Heart right ventricle (tissue), 16 donors: ENCODE measurements around the gene CDC27. TPM values are rescaled to one million over a fixed set of nuclear protein-coding genes. Genes with fewer than 3 reads are reported as not detected.

Experiments
- ATAC-seq, 8 donors: fragments of 200-7000 bp; cut with Tn5 transposase; one replicate each; pipeline ENCODE4 v1.9.1; 2020; ENCODE audit warnings: mild to moderate bottlenecking in 8 of 8, moderate library complexity in 8 of 8, moderate number of reproducible peaks in 1 of 8
- DNase-seq, 2 donors: peaks; one replicate each; pipeline ENCODE4 v3.0.0-alpha.2; 2020
- H3K27ac ChIP-seq, 10 donors: fragments of 200-600 bp; sonication (generic) in 2 of 10; one replicate each; pipeline versions ENCODE4 v1.5.0 to v1.8.0; 2020 to 2022; ENCODE audit warnings: mild to moderate bottlenecking in 3 of 10
- H3K27me3 ChIP-seq, 7 donors: fragments of 200-600 bp; one replicate each; pipeline ENCODE4 v1.8.0; 2021 to 2022; ENCODE audit warnings: mild to moderate bottlenecking in 2 of 7
- H3K36me3 ChIP-seq, 9 donors: fragments of 200-600 bp; sonication (generic) in 1 of 9; one replicate each; pipeline versions ENCODE4 v1.5.0 to v1.8.0; 2020 to 2022; ENCODE audit warnings: mild to moderate bottlenecking in 2 of 9
- H3K4me1 ChIP-seq, 9 donors: fragments of 200-600 bp; sonication (generic) in 1 of 9; one replicate each; pipeline versions ENCODE4 v1.5.0 to v1.8.0; 2020 to 2022; ENCODE audit warnings: mild to moderate bottlenecking in 4 of 9
- H3K4me3 ChIP-seq, 10 donors: fragments of 200-600 bp; sonication (generic) in 2 of 10; one replicate each; pipeline versions ENCODE4 v1.5.0 to v1.8.0; 2020 to 2022; ENCODE audit warnings: mild to moderate bottlenecking in 7 of 10, moderate library complexity in 2 of 10
- H3K9me3 ChIP-seq, 11 donors: fragments of 200-600 bp in 10 of 11; sonication (generic) in 2 of 11; one replicate each; pipeline versions ENCODE4 v1.5.0 to v1.8.0; 2013 to 2022; ENCODE audit warnings: mild to moderate bottlenecking in 2 of 11, control low read depth in 1 of 11, moderate library complexity in 1 of 11
- CTCF ChIP-seq, 9 donors: fragments of 200-600 bp; sonication (generic) in 2 of 9; IDR thresholded peaks; one replicate each; pipeline versions ENCODE4 v1.5.0 to v1.8.0; 2021 to 2022; ENCODE audit warnings: antibody characterized with exemption in 9 of 9, mild to moderate bottlenecking in 5 of 9, moderate library complexity in 1 of 9
- WGBS, 2 donors: extraction: QIAGEN DNeasy Blood & Tissue Kit; methylation state at CpG; one replicate each; pipeline ENCODE4 v1.1.7; 2013; ENCODE audit warnings: inconsistent platforms in 1 of 2; 5-methylcytosine and 5-hydroxymethylcytosine counted together
- intact Hi-C, 10 donors: fragments of 100-400 bp; cut with DNase I; formaldehyde crosslinking; loops; one replicate each; pipeline versions ENCODE4 v1.11.1 to v1.14.2; 2022
- polyA plus RNA-seq, 2 donors: library from polyadenylated mRNA; stranded (reverse); fragments of 200-250 nt; gene quantifications; one replicate each; pipeline ENCODE4 v1.2.3, GENCODE V29; 2013
- total RNA-seq, 10 donors: library from RNA; stranded (reverse); fragmentation: NEBNext Ultra II Directional in 3 of 10; extraction: Animal tissue kit (Norgen Biotek cat#: 25700) in 3 of 10; gene quantifications; one replicate each; pipeline versions ENCODE4 v1.2.1 to v1.2.4, GENCODE V29; 2021 to 2023
- donor health status: Arrhythmogenic right ventricular cardiomyopathy.
- donor health status: ischemic (EF 13 %, LVEDD 7.1; RV severe dilation, severe dysfunction).
- donor health status: healthy with polysubstance abuse.
- donor health status: DM: no; HTN: yes; CAD: no.
- donor health status: DM: no; HTN: no; CAD: no.
- donor health status: ischemic (EF 25% LVEDD 6.9; RV normal size, moderate dysfunction).
- donor health status: ischemic (EF 25% LVEDD 5.7; RV mildly dilated, moderate dysfunction).
- donor health status: healthy.
- donor health status: DM: yes; HTN: yes; CAD: no.
- donor health status: Ischemic cardiomyopathy.
- donor health status: ischemic (EF 35%, LVEDD 5.7; RV mildly dilated, moderate dysfunction).
- donor health status: nonischemic (EF 11% LVEDD 7.7; RV severe dilation, severe dysfunction).
- donor health status: DM: yes; HTN: yes; CAD: no.
- donor health status: PGD.
- donor health status: ischemic (EF 29% LVEDD 5.4; RV normal size, mild dysfunction).
- donor health status: nonischemic (EF 23%, LVEDD 6.1; RV moderate dilation, normal function).

CDC27 gene
- total and polyA plus RNA-seq, 12 donors, result 14.0 to 103 (median 79.7) TPM

GRCh38 chr17:47235923-47236322 lies 46.8 kb upstream of the CDC27 start:
- no peaks in the 10 kb centered on the region for H3K36me3 ChIP-seq
- H3K27ac ChIP-seq, result no peak overlapping the region
- ATAC-seq, result no peak
- no peak overlapping the region for H3K4me3 ChIP-seq
- peaks cover 0 to 22% (median 19%) of the 10 kb centered on the region in 9 donors for H3K4me1 ChIP-seq
- no peaks in the 10 kb centered on the region for H3K27me3 ChIP-seq
- intact Hi-C loops, result loop anchor here in 4 of 10 donors (2.0 to 10.0 kb wide), 4 partner anchors 41 to 379 kb away; no protein-coding TSS in a partner anchor
- 93% methylated on average over 2 of the region's 2 CpGs for WGBS, 2 donors
- TF ChIP-seq CTCF (IDR thresholded peaks at IDR 0.05), result no peak
- DNase-seq, result no peak
- peaks cover 0 to 4% (median 0%) of the 10 kb centered on the region in 11 donors for H3K9me3 ChIP-seq

DNA sequence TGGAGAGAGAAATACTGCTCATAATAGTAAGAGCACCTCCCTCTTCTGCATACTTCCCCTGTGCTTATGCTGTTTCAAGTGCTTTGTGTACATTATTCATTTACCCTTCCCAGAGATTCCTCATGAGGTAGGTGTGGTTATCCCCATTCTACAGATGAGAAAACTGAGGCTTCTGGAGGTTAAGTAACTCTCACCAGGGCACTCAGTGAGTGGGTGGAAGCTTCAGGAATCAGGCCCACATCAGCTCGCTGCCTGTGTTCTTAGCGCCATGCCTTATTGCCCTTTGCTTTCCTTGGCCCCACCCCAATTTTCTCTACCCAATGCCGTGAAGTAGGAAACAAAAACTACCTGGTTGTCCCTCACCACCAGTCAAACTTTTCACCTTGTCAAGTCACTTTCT lies 46.4 kb upstream of the CDC27 start:
- intact Hi-C loops, result loop anchor here in 3 of 10 donors (5.0 to 10.0 kb wide), 3 partner anchors 42 to 379 kb away; no protein-coding TSS in a partner anchor
- no peak for DNase-seq
- no peak for ATAC-seq

DNA sequence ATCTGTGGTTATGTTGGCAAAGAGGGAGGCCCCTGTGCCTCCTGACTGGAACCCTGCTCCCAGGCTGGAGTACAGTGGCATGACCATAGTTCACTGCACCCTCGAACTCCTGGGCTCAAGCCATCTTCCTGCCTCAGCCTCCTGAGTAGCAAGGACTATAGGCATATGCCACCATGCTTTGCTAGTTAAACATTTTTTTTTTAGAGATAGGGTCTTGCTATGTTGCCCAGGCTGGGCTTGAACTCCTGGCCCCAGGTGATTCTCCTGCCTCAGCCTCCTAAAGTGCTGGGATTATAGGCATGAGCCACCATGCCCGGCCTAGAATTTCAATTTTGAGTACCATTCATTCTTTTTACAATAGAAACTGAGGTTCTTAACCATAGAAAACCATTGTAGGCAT lies 43.4 kb upstream of the CDC27 start:
- H3K4me3 ChIP-seq, result no peak overlapping the region
- WGBS, 2 donors, result 95 to 98% methylated on average over 2 of the region's 2 CpGs
- no peak for TF ChIP-seq CTCF (IDR thresholded peaks at IDR 0.05)
- H3K27ac ChIP-seq, result no peak overlapping the region
- H3K36me3 ChIP-seq, result no peaks in the 10 kb centered on the region
- H3K9me3 ChIP-seq, result peaks cover 0 to 4% (median 0%) of the 10 kb centered on the region in 11 donors
- ATAC-seq (no peak), DNase-seq (no peak)
- H3K27me3 ChIP-seq, result no peaks in the 10 kb centered on the region
- peaks cover 0 to 15% (median 10%) of the 10 kb centered on the region in 9 donors for H3K4me1 ChIP-seq
- intact Hi-C loops, result loop anchor here in 2 of 10 donors (2.0 to 10.0 kb wide), 2 partner anchors 82 to 382 kb away; no protein-coding TSS in a partner anchor

More for the DNA sequence above, 46.4 kb upstream of the CDC27 start:
- no peak overlapping the region for H3K4me3 ChIP-seq
- no peaks in the 10 kb centered on the region for H3K36me3 ChIP-seq
- H3K4me1 ChIP-seq, result peaks cover 0 to 20% (median 14%) of the 10 kb centered on the region in 9 donors
- WGBS, 2 donors, result 95 to 96% methylated on average over 3 of the region's 3 CpGs
- H3K27ac ChIP-seq, result no peak overlapping the region
- H3K27me3 ChIP-seq, result no peaks in the 10 kb centered on the region
- TF ChIP-seq CTCF (IDR thresholded peaks at IDR 0.05), result no peak
- H3K9me3 ChIP-seq, result peaks cover 0 to 4% (median 0%) of the 10 kb centered on the region in 11 donors

DNA sequence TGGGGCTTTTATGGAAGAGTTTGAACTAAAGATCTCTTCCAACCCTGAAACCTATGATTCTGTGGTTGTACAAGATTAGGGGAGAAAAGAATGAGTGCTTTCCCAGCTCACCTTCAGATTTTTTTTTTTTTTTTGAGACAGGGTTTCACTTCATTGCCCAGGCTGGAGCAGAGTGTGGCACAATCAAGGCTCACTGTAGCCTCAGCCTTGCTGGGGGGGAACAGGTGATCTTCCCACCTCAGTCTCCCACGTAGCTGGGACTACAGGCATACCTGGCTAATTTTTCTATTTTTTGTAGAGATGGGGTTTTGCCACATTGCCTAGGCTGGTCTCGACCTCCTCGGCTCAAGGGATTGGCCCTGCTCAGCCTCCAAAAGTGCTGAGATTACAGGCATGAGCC lies 42.8 kb upstream of the CDC27 start:
- H3K4me3 ChIP-seq, result no peak overlapping the region
- intact Hi-C loops, result loop anchor here in 6 of 10 donors (2.0 to 10.0 kb wide), 3 partner anchors 83 to 383 kb away; no protein-coding TSS in a partner anchor

More for the DNA sequence above, 42.8 kb upstream of the CDC27 start:
- ATAC-seq (no peak), DNase-seq (no peak)
- Histone ChIP-seq H3K36me3 (no peaks in the 10 kb centered on the region), H3K9me3 (no peaks in the 10 kb centered on the region), H3K27ac (no peak overlapping the region), H3K27me3 (no peaks in the 10 kb centered on the region), H3K4me1 (peaks cover 0 to 18% (median 14%) of the 10 kb centered on the region in 9 donors)
- 94 to 99% methylated on average over 3 of the region's 3 CpGs for WGBS, 2 donors
- TF ChIP-seq CTCF (IDR thresholded peaks at IDR 0.05), result no peak
